Pulmonary artery endothelial cell (primary cell): ENCODE measurements around the gene RAMP3. TPM values are rescaled to one million over a fixed set of nuclear protein-coding genes. Genes with fewer than 3 reads are reported as not detected.
"Not testable (repeated sequence)": the region's sequence is repeated elsewhere in the genome, so short reads cannot be mapped to it uniquely, and the experiment has no call there.

Source experiments
- DNase-seq: peaks from one replicate; pipeline ENCODE4 v3.0.0-alpha.2; 2011; ENCODE audit warnings: low read depth, low spot score
- total RNA-seq: library from RNA; depleted of rRNA; stranded (reverse); fragments of >200 nt; gene quantifications from 2 replicates; pipeline ENCODE4 v1.2.3, GENCODE V29; 2014

RAMP3 gene
- not detected in 2 replicates for total RNA-seq

GRCh38 chr7:45157653-45158401, at the start of gene RAMP3:
Gene RAMP3 (plus strand): TSS chr7:45157791. CDS start chr7:45157829, 38 bp downstream.
- no peak for DNase-seq

- no peak for DNase-seq
These were observed 48.7 kb upstream of the RAMP3 start for GRCh38 chr7:45108863-45109262.

GRCh38 chr7:45111298-45112223, 46.0 kb upstream of the RAMP3 start, which contains the start of gene TBRG4:
Gene TBRG4 (minus strand): TSS chr7:45111697. CDS start chr7:45109237, 2,460 bp downstream.
- peak; percentile 68 for DNase-seq

GRCh38 chr7:45112648-45113047, 44.9 kb upstream of the RAMP3 start:
- no peak for DNase-seq

GRCh38 chr7:45114257-45114656, 43.3 kb upstream of the RAMP3 start:
- not testable (repeated sequence) for DNase-seq

GRCh38 chr7:45114926-45115325, 42.7 kb upstream of the RAMP3 start:
- DNase-seq, result no peak

GRCh38 chr7:45116048-45116447, 41.5 kb upstream of the RAMP3 start:
- DNase-seq, result no peak

- DNase-seq, result no peak
These were observed 40.0 kb upstream of the RAMP3 start for GRCh38 chr7:45117582-45117981.

- DNase-seq, result no peak
These were observed 39.3 kb upstream of the RAMP3 start for GRCh38 chr7:45118292-45118691.

- DNase-seq, result no peak
These were observed 38.7 kb upstream of the RAMP3 start for GRCh38 chr7:45118889-45119331.

- no peak for DNase-seq
These were observed 38.0 kb upstream of the RAMP3 start for GRCh38 chr7:45119550-45119949.

- DNase-seq, result no peak
These were observed 34.4 kb upstream of the RAMP3 start for GRCh38 chr7:45122975-45123860.

GRCh38 chr7:45123913-45124710, 33.5 kb upstream of the RAMP3 start:
- no peak for DNase-seq

GRCh38 chr7:45125193-45125904, 32.2 kb upstream of the RAMP3 start:
- no peak for DNase-seq

GRCh38 chr7:45126201-45126600, 31.4 kb upstream of the RAMP3 start:
- DNase-seq, result no peak

- DNase-seq, result no peak
These were observed 30.7 kb upstream of the RAMP3 start for GRCh38 chr7:45126920-45127319.

- DNase-seq, result no peak
These were observed 28.3 kb upstream of the RAMP3 start for GRCh38 chr7:45129181-45129800.

GRCh38 chr7:45129906-45130305, 27.7 kb upstream of the RAMP3 start:
- DNase-seq, result no peak

- DNase-seq, result no peak
These were observed 26.7 kb upstream of the RAMP3 start for GRCh38 chr7:45130910-45131309.
